Stomach smooth muscle (tissue), 2 donors: ENCODE results near the gene TAGLN.

Source experiments
- H3K27ac ChIP-seq: one replicate; pipeline ENCODE4 v1.7.0; 2013; ENCODE audit warnings: mild to moderate bottlenecking, low read length, inconsistent platforms
- H3K27me3 ChIP-seq, 2 donors: one replicate each; pipeline ENCODE4 v1.7.0; 2013; ENCODE audit warnings: low read length in 2 of 2; ENCODE audit not compliant: insufficient read depth in 2 of 2, control insufficient read depth in 1 of 2
- H3K36me3 ChIP-seq, 2 donors: one replicate each; pipeline ENCODE4 v1.7.0; 2013; ENCODE audit warnings: low read length in 2 of 2; ENCODE audit not compliant: control insufficient read depth in 2 of 2, insufficient read depth in 2 of 2
- H3K4me1 ChIP-seq: one replicate; pipeline ENCODE4 v1.7.0; 2013; ENCODE audit warnings: low read length; ENCODE audit not compliant: control insufficient read depth, insufficient read depth
- H3K4me3 ChIP-seq, 2 donors: one replicate each; pipeline ENCODE4 v1.7.0; 2013; ENCODE audit warnings: low read length in 2 of 2
- H3K9ac ChIP-seq, 2 donors: one replicate each; pipeline ENCODE4 v1.7.0; 2013; ENCODE audit warnings: low read length in 2 of 2, mild to moderate bottlenecking in 1 of 2
- H3K9me3 ChIP-seq, 2 donors: one replicate each; pipeline ENCODE4 v1.7.0; 2013; ENCODE audit warnings: low read length in 2 of 2; ENCODE audit not compliant: control insufficient read depth in 2 of 2
- donor health status: healthy.
- donor health status: Pancreatic carcinoma.

Gene TAGLN

GRCh38 chr11:117232092-117232878 lies 33.1 kb downstream of the TAGLN start, which contains the start of gene RNF214:
Gene RNF214 (plus strand): TSS chr11:117232671. CDS start chr11:117234273, 1,602 bp downstream.
- peaks cover 28% of the 10 kb centered on the region for H3K4me1 ChIP-seq
- peak within 1 kb of the TSS; percentile 94 to 95 for H3K4me3 ChIP-seq
- H3K9me3 ChIP-seq = no peaks in the 10 kb centered on the region
- H3K36me3 ChIP-seq = peaks cover 24 to 27% of the 10 kb centered on the region in 2 donors
- H3K27me3 ChIP-seq = no peaks in the 10 kb centered on the region
- H3K9ac ChIP-seq = peak within 1 kb of the TSS; percentile 97 to 100
- peak within 1 kb of the TSS; percentile 95 for H3K27ac ChIP-seq

GRCh38 chr11:117232911-117233409 lies 33.8 kb downstream of the TAGLN start:
- Histone ChIP-seq H3K9me3 (no peaks in the 10 kb centered on the region), H3K27ac (peak overlapping the region; percentile 60), H3K4me1 (peaks cover 28% of the 10 kb centered on the region), H3K9ac (peak overlapping the region; percentile 63 to 74), H3K4me3 (peak overlapping the region; percentile 86 to 89), H3K27me3 (no peaks in the 10 kb centered on the region), H3K36me3 (peaks cover 21 to 22% of the 10 kb centered on the region in 2 donors)

GRCh38 chr11:117238221-117238620 lies 39.1 kb downstream of the TAGLN start:
- Histone ChIP-seq H3K4me3 (no peak overlapping the region), H3K27ac (no peak overlapping the region), H3K27me3 (no peaks in the 10 kb centered on the region), H3K9me3 (no peaks in the 10 kb centered on the region), H3K36me3 (peaks cover 12 to 24% of the 10 kb centered on the region in 2 donors), H3K4me1 (peaks cover 7% of the 10 kb centered on the region), H3K9ac (no peak overlapping the region)

GRCh38 chr11:117239295-117239694 lies 40.1 kb downstream of the TAGLN start:
- H3K4me3 ChIP-seq = no peak overlapping the region
- H3K27me3 ChIP-seq = no peaks in the 10 kb centered on the region
- H3K9me3 ChIP-seq = no peaks in the 10 kb centered on the region
- peaks cover 19 to 28% of the 10 kb centered on the region in 2 donors for H3K36me3 ChIP-seq
- no peak overlapping the region for H3K27ac ChIP-seq
- no peaks in the 10 kb centered on the region for H3K4me1 ChIP-seq
- no peak overlapping the region for H3K9ac ChIP-seq

GRCh38 chr11:117248341-117248740 lies 49.2 kb downstream of the TAGLN start:
- Histone ChIP-seq H3K9me3 (no peaks in the 10 kb centered on the region), H3K27me3 (no peaks in the 10 kb centered on the region), H3K9ac (no peak overlapping the region), H3K36me3 (peaks cover 34 to 35% of the 10 kb centered on the region in 2 donors), H3K4me1 (no peaks in the 10 kb centered on the region), H3K4me3 (no peak overlapping the region), H3K27ac (no peak overlapping the region)

- no peak overlapping the region for H3K27ac ChIP-seq
- H3K36me3 ChIP-seq = peaks cover 27 to 37% of the 10 kb centered on the region in 2 donors
- no peak overlapping the region for H3K9ac ChIP-seq
- H3K4me1 ChIP-seq = no peaks in the 10 kb centered on the region
- H3K9me3 ChIP-seq = no peaks in the 10 kb centered on the region
- H3K27me3 ChIP-seq = no peaks in the 10 kb centered on the region
- no peak overlapping the region for H3K4me3 ChIP-seq
Observed at GRCh38 chr11:117249571-117249970, 50.4 kb downstream of the TAGLN start.

- Histone ChIP-seq H3K27ac (no peak overlapping the region), H3K4me3 (no peak overlapping the region), H3K27me3 (no peaks in the 10 kb centered on the region), H3K4me1 (no peaks in the 10 kb centered on the region), H3K9ac (no peak overlapping the region), H3K9me3 (no peaks in the 10 kb centered on the region), H3K36me3 (peaks cover 23 to 27% of the 10 kb centered on the region in 2 donors)
Observed at GRCh38 chr11:117251506-117251905, 52.3 kb downstream of the TAGLN start.

GRCh38 chr11:117255966-117256365 lies 56.8 kb downstream of the TAGLN start:
- H3K27ac ChIP-seq = no peak overlapping the region
- no peak overlapping the region for H3K9ac ChIP-seq
- no peaks in the 10 kb centered on the region for H3K27me3 ChIP-seq
- no peaks in the 10 kb centered on the region for H3K4me1 ChIP-seq
- no peaks in the 10 kb centered on the region for H3K9me3 ChIP-seq
- peaks cover 7 to 10% of the 10 kb centered on the region in 2 donors for H3K36me3 ChIP-seq
- no peak overlapping the region for H3K4me3 ChIP-seq

- H3K9me3 ChIP-seq = no peaks in the 10 kb centered on the region
- H3K27me3 ChIP-seq = no peaks in the 10 kb centered on the region
- H3K9ac ChIP-seq = no peak overlapping the region
- no peak overlapping the region for H3K4me3 ChIP-seq
- no peak overlapping the region for H3K27ac ChIP-seq
- H3K36me3 ChIP-seq = peaks cover 7 to 10% of the 10 kb centered on the region in 2 donors
- no peaks in the 10 kb centered on the region for H3K4me1 ChIP-seq
Observed at GRCh38 chr11:117256573-117256972, 57.4 kb downstream of the TAGLN start.
